Measurements from ENCODE around the gene ADCY1. TPM values are rescaled to one million over a fixed set of nuclear protein-coding genes. Genes with fewer than 3 reads are reported as not detected.

The ADCY1 gene
- polyA plus RNA-seq, 4 donors: under 0.01 to 1.0 (median 0.88) TPM; not detected in 1

GRCh38 chr7:45617166-45617565 is 43.0 kb downstream of the ADCY1 start:
- no peak overlapping the region for H3K27ac ChIP-seq (ENCODE audit: low read depth in 1 of 3, low read length in 2 of 3)
- no peaks in the 10 kb centered on the region for H3K4me1 ChIP-seq (ENCODE audit: control insufficient read depth in 3 of 3, insufficient read depth in 2 of 3, low read depth in 1 of 3, low read length in 2 of 3)
- 72 to 80% (median 75%) methylated on average over 3 of the region's 3 CpGs for WGBS, 3 donors
- peaks cover 0 to 24% of the 10 kb centered on the region in 2 donors for H3K9me3 ChIP-seq (ENCODE audit: control insufficient read depth in 2 of 2, insufficient read depth in 1 of 2, low read depth in 1 of 2, low read length in 1 of 2)
- FAIRE-seq (no peak), DNase-seq (no peak)
- H3K4me3 ChIP-seq (ENCODE audit: low read depth in 1 of 3, low read length in 3 of 3): no peak overlapping the region
- no peaks in the 10 kb centered on the region for H3K27me3 ChIP-seq (ENCODE audit: control insufficient read depth in 3 of 3, insufficient read depth in 3 of 3, low read length in 3 of 3)
- no peaks in the 10 kb centered on the region for H3K36me3 ChIP-seq (ENCODE audit: control insufficient read depth in 3 of 3, insufficient read depth in 2 of 3, low read depth in 1 of 3, low read length in 3 of 3)

GRCh38 chr7:45622058-45622457 is 47.9 kb downstream of the ADCY1 start:
- Histone ChIP-seq H3K4me1 (ENCODE audit: control insufficient read depth in 3 of 3, insufficient read depth in 2 of 3, low read depth in 1 of 3, low read length in 2 of 3) (no peaks in the 10 kb centered on the region), H3K36me3 (ENCODE audit: control insufficient read depth in 3 of 3, insufficient read depth in 2 of 3, low read depth in 1 of 3, low read length in 3 of 3) (no peaks in the 10 kb centered on the region), H3K27me3 (ENCODE audit: control insufficient read depth in 3 of 3, insufficient read depth in 3 of 3, low read length in 3 of 3) (no peaks in the 10 kb centered on the region), H3K9me3 (ENCODE audit: control insufficient read depth in 2 of 2, insufficient read depth in 1 of 2, low read depth in 1 of 2, low read length in 1 of 2) (peaks cover 0 to 15% of the 10 kb centered on the region in 2 donors), H3K4me3 (ENCODE audit: low read depth in 1 of 3, low read length in 3 of 3) (no peak overlapping the region), H3K27ac (ENCODE audit: low read depth in 1 of 3, low read length in 2 of 3) (no peak overlapping the region)
- no peak for DNase-seq
- no peak for FAIRE-seq
- WGBS, 3 donors: 81 to 88% (median 81%) methylated on average over 9 of the region's 9 CpGs

GRCh38 chr7:45623157-45623556 is 49.0 kb downstream of the ADCY1 start:
- WGBS, 3 donors: 70 to 88% (median 85%) methylated on average over 7 of the region's 7 CpGs
- Histone ChIP-seq H3K36me3 (ENCODE audit: control insufficient read depth in 3 of 3, insufficient read depth in 2 of 3, low read depth in 1 of 3, low read length in 3 of 3) (no peaks in the 10 kb centered on the region), H3K27ac (ENCODE audit: low read depth in 1 of 3, low read length in 2 of 3) (no peak overlapping the region), H3K4me3 (ENCODE audit: low read depth in 1 of 3, low read length in 3 of 3) (no peak overlapping the region), H3K9me3 (ENCODE audit: control insufficient read depth in 2 of 2, insufficient read depth in 1 of 2, low read depth in 1 of 2, low read length in 1 of 2) (peaks cover 0 to 12% of the 10 kb centered on the region in 2 donors), H3K27me3 (ENCODE audit: control insufficient read depth in 3 of 3, insufficient read depth in 3 of 3, low read length in 3 of 3) (no peaks in the 10 kb centered on the region), H3K4me1 (ENCODE audit: control insufficient read depth in 3 of 3, insufficient read depth in 2 of 3, low read depth in 1 of 3, low read length in 2 of 3) (no peaks in the 10 kb centered on the region)
- DNase-seq (no peak), FAIRE-seq (no peak)

- DNase-seq: no peak
- no peak overlapping the region for H3K4me3 ChIP-seq (ENCODE audit: low read depth in 1 of 3, low read length in 3 of 3)
- no peaks in the 10 kb centered on the region for H3K4me1 ChIP-seq (ENCODE audit: control insufficient read depth in 3 of 3, insufficient read depth in 2 of 3, low read depth in 1 of 3, low read length in 2 of 3)
- peaks cover 0 to 12% of the 10 kb centered on the region in 2 donors for H3K9me3 ChIP-seq (ENCODE audit: control insufficient read depth in 2 of 2, insufficient read depth in 1 of 2, low read depth in 1 of 2, low read length in 1 of 2)
- 57 to 63% (median 63%) methylated on average over 9 of the region's 9 CpGs for WGBS, 3 donors
- no peak for FAIRE-seq
- H3K36me3 ChIP-seq (ENCODE audit: control insufficient read depth in 3 of 3, insufficient read depth in 2 of 3, low read depth in 1 of 3, low read length in 3 of 3): no peaks in the 10 kb centered on the region
- no peaks in the 10 kb centered on the region for H3K27me3 ChIP-seq (ENCODE audit: control insufficient read depth in 3 of 3, insufficient read depth in 3 of 3, low read length in 3 of 3)
- no peak overlapping the region for H3K27ac ChIP-seq (ENCODE audit: low read depth in 1 of 3, low read length in 2 of 3)
These were observed 49.7 kb downstream of the ADCY1 start for GRCh38 chr7:45623740-45624391.

DNA sequence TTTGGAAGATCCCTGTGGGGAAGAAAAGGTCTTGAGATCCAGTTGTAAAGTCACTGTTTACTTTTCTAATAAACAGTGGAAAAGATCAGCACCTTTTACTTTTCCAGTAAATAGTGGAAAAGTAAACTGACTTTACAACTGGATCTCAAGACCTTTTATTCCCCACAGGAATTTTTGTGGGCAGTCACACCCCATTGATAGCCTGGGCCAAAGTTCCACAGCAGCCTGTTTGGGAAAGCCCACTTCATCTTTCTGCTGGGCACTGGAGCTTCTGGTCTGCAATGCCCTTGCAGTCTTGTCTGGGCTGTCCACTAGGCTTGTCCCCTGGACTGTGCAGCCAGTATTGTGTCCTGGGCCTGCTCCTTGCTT is 50.2 kb downstream of the ADCY1 start:
- Histone ChIP-seq H3K27me3 (ENCODE audit: control insufficient read depth in 3 of 3, insufficient read depth in 3 of 3, low read length in 3 of 3) (no peaks in the 10 kb centered on the region), H3K36me3 (ENCODE audit: control insufficient read depth in 3 of 3, insufficient read depth in 2 of 3, low read depth in 1 of 3, low read length in 3 of 3) (no peaks in the 10 kb centered on the region), H3K9me3 (ENCODE audit: control insufficient read depth in 2 of 2, insufficient read depth in 1 of 2, low read depth in 1 of 2, low read length in 1 of 2) (peaks cover 0 to 12% of the 10 kb centered on the region in 2 donors), H3K4me1 (ENCODE audit: control insufficient read depth in 3 of 3, insufficient read depth in 2 of 3, low read depth in 1 of 3, low read length in 2 of 3) (no peaks in the 10 kb centered on the region), H3K27ac (ENCODE audit: low read depth in 1 of 3, low read length in 2 of 3) (no peak overlapping the region), H3K4me3 (ENCODE audit: low read depth in 1 of 3, low read length in 3 of 3) (no peak overlapping the region)
- FAIRE-seq (no peak), DNase-seq (peak in 1 of 2 donors; percentile 39)

GRCh38 chr7:45625067-45625466 is 50.9 kb downstream of the ADCY1 start:
- Histone ChIP-seq H3K36me3 (ENCODE audit: control insufficient read depth in 3 of 3, insufficient read depth in 2 of 3, low read depth in 1 of 3, low read length in 3 of 3) (no peaks in the 10 kb centered on the region), H3K4me3 (ENCODE audit: low read depth in 1 of 3, low read length in 3 of 3) (no peak overlapping the region), H3K9me3 (ENCODE audit: control insufficient read depth in 2 of 2, insufficient read depth in 1 of 2, low read depth in 1 of 2, low read length in 1 of 2) (peaks cover 0 to 12% of the 10 kb centered on the region in 2 donors), H3K27me3 (ENCODE audit: control insufficient read depth in 3 of 3, insufficient read depth in 3 of 3, low read length in 3 of 3) (no peaks in the 10 kb centered on the region), H3K4me1 (ENCODE audit: control insufficient read depth in 3 of 3, insufficient read depth in 2 of 3, low read depth in 1 of 3, low read length in 2 of 3) (no peaks in the 10 kb centered on the region), H3K27ac (ENCODE audit: low read depth in 1 of 3, low read length in 2 of 3) (no peak overlapping the region)
- 85 to 91% (median 87%) methylated on average over 7 of the region's 7 CpGs for WGBS, 3 donors
- FAIRE-seq: no peak
- DNase-seq: no peak

DNA sequence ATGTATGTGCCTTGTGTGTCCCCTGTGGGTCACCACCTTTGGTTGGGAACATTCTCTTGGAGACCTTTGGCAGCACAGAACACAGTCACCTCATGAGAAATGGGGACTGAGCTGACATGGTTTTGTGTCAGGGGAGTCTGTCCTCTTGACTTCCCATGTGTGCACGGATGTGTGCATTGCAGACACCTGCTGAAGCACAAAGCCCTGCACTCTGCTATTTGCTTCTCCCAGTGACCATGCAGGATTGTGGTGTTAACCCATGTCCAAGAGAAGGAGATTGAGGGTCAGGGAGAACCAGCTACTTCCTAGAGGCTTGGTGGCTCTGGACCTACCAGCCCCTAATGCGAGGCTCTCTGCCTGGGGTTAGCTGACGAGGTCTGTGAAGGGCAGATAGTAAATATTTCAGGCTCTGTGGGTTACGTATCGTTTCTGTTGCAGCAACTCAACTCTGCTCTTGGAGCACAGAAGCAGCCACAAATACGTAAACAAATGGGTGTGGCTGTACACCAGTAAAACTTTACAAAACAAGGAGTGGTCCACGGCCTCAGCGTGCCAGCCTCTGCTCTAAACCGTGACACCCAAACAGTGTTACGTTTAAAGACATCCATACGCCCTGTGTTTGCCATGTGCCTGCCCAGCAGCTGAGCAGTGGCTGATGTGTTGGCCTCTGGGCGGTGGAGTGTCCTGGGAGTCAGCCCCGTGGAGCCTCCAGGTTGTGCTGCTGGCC is 51.7 kb downstream of the ADCY1 start:
- FAIRE-seq: no peak
- no peak overlapping the region for H3K4me3 ChIP-seq (ENCODE audit: low read depth in 1 of 3, low read length in 3 of 3)

GRCh38 chr7:45626441-45627430 is 52.6 kb downstream of the ADCY1 start:
- Histone ChIP-seq H3K9me3 (ENCODE audit: control insufficient read depth in 2 of 2, insufficient read depth in 1 of 2, low read depth in 1 of 2, low read length in 1 of 2) (peaks cover 0 to 8% of the 10 kb centered on the region in 2 donors), H3K36me3 (ENCODE audit: control insufficient read depth in 3 of 3, insufficient read depth in 2 of 3, low read depth in 1 of 3, low read length in 3 of 3) (no peaks in the 10 kb centered on the region), H3K4me3 (ENCODE audit: low read depth in 1 of 3, low read length in 3 of 3) (no peak overlapping the region), H3K27me3 (ENCODE audit: control insufficient read depth in 3 of 3, insufficient read depth in 3 of 3, low read length in 3 of 3) (no peaks in the 10 kb centered on the region), H3K4me1 (ENCODE audit: control insufficient read depth in 3 of 3, insufficient read depth in 2 of 3, low read depth in 1 of 3, low read length in 2 of 3) (no peaks in the 10 kb centered on the region), H3K27ac (ENCODE audit: low read depth in 1 of 3, low read length in 2 of 3) (no peak overlapping the region)
- no peak for DNase-seq
- WGBS, 3 donors: 83 to 85% (median 84%) methylated on average over 9 of the region's 9 CpGs
- no peak for FAIRE-seq

More for the DNA sequence above, 51.7 kb downstream of the ADCY1 start:
- Histone ChIP-seq H3K4me1 (ENCODE audit: control insufficient read depth in 3 of 3, insufficient read depth in 2 of 3, low read depth in 1 of 3, low read length in 2 of 3) (no peaks in the 10 kb centered on the region), H3K36me3 (ENCODE audit: control insufficient read depth in 3 of 3, insufficient read depth in 2 of 3, low read depth in 1 of 3, low read length in 3 of 3) (no peaks in the 10 kb centered on the region), H3K27me3 (ENCODE audit: control insufficient read depth in 3 of 3, insufficient read depth in 3 of 3, low read length in 3 of 3) (no peaks in the 10 kb centered on the region), H3K9me3 (ENCODE audit: control insufficient read depth in 2 of 2, insufficient read depth in 1 of 2, low read depth in 1 of 2, low read length in 1 of 2) (peaks cover 0 to 14% of the 10 kb centered on the region in 2 donors), H3K27ac (ENCODE audit: low read depth in 1 of 3, low read length in 2 of 3) (no peak overlapping the region)
- DNase-seq: no peak
- 71 to 76% (median 74%) methylated on average over 13 of the region's 13 CpGs for WGBS, 3 donors
